CD4-positive, alpha-beta T cell (primary cell): ENCODE data around the gene CDIPT. TPM values are rescaled to one million over a fixed set of nuclear protein-coding genes. Genes with fewer than 3 reads are reported as not detected.
"Not testable (repeated sequence)": the region's sequence is repeated elsewhere in the genome, so short reads cannot be mapped to it uniquely, and the experiment has no call there.

Experiments used
- ATAC-seq: fragments of 200-7000 bp; cut with Tn5 transposase; one replicate; pipeline ENCODE4 v1.10.0; 2022; ENCODE audit warnings: mild to moderate bottlenecking; ENCODE audit not compliant: poor library complexity
- CTCF ChIA-PET: fragments of 350-600 bp; sonication (Branson Sonifier 250); formaldehyde crosslinking; loops from one replicate; lab custom pipeline; 2021; ENCODE audit warnings: antibody characterized with exemption, inconsistent platforms; lab: Charles Lee
- POLR2A ChIA-PET: fragments of 350-600 bp; sonication (Branson Sonifier 250); formaldehyde crosslinking; loops from one replicate; lab custom pipeline; 2021; ENCODE audit warnings: antibody characterized with exemption, inconsistent platforms; lab: Charles Lee
- DNase-seq, 14 experiments: peaks; one replicate each; pipeline ENCODE4 v3.0.0-alpha.2; 2013 to 2020; ENCODE audit warnings: mixed read lengths in 2 of 14
- H3K27ac ChIP-seq, 2 donors: one replicate each; pipeline versions ENCODE4 v1.5.1 to v1.7.0; 2013; ENCODE audit warnings: low read length in 2 of 2, low read depth in 1 of 2, mild to moderate bottlenecking in 1 of 2
- H3K27me3 ChIP-seq, 2 experiments: 1 replicate in 1 of 2; 2 replicates in 1 of 2; pipeline versions ENCODE4 v1.6.1 to v1.7.0; 2013; ENCODE audit warnings: low read length in 2 of 2, control low read depth in 1 of 2, mild to moderate bottlenecking in 1 of 2, moderate library complexity in 1 of 2; ENCODE audit not compliant: insufficient read depth in 2 of 2, control insufficient read depth in 1 of 2
- H3K36me3 ChIP-seq: one replicate; pipeline ENCODE4 v1.6.1; 2013; ENCODE audit warnings: low read length, control low read depth; ENCODE audit not compliant: insufficient read depth
- H3K4me1 ChIP-seq: one replicate; pipeline ENCODE4 v1.6.1; 2013; ENCODE audit warnings: low read length, control low read depth; ENCODE audit not compliant: insufficient read depth
- H3K4me3 ChIP-seq: one replicate; pipeline ENCODE4 v1.5.1; 2013; ENCODE audit warnings: mild to moderate bottlenecking, low read length, moderate library complexity
- H3K9me3 ChIP-seq, 2 experiments: 1 replicate in 1 of 2; 2 replicates in 1 of 2; pipeline versions ENCODE4 v1.6.1 to v1.7.0; 2013; ENCODE audit warnings: low read length in 2 of 2, mild to moderate bottlenecking in 2 of 2, control low read depth in 1 of 2, moderate library complexity in 1 of 2; ENCODE audit not compliant: control insufficient read depth in 1 of 2, insufficient read depth in 1 of 2
- H3K27ac Mint-ChIP-seq: one replicate; pipeline ENCODE4 v1.8.0; 2020; ENCODE audit warnings: mixed read lengths
- H3K27me3 Mint-ChIP-seq: one replicate; pipeline ENCODE4 v1.8.0; 2021; ENCODE audit warnings: mixed read lengths
- H3K36me3 Mint-ChIP-seq: one replicate; pipeline ENCODE4 v1.8.0; 2021; ENCODE audit warnings: low read depth, mixed read lengths
- H3K4me1 Mint-ChIP-seq: one replicate; pipeline ENCODE4 v1.8.0; 2021; ENCODE audit warnings: low read depth, mixed read lengths
- H3K4me3 Mint-ChIP-seq: one replicate; pipeline ENCODE4 v1.8.0; 2020; ENCODE audit warnings: mild to moderate bottlenecking, mixed read lengths
- H3K9me3 Mint-ChIP-seq: one replicate; pipeline ENCODE4 v1.8.0; 2020; ENCODE audit warnings: mixed read lengths
- intact Hi-C, 2 experiments: fragments of 100-400 bp; cut with DNase I in 1 of 2; cut with micrococcal nuclease in 1 of 2; formaldehyde crosslinking; loops; one replicate each; pipeline versions ENCODE4 v1.15.1 to v1.9.0; 2023 to 2025; cut with DNase I, micrococcal nuclease
- total RNA-seq, 174 experiments: library from RNA in 2 of 174; stranded (reverse) in 2 of 174; gene quantifications; one replicate each; pipeline ENCODE4 v1.2.3 and lab custom pipeline; 2021 to 2026
- TF ChIP-seq, protein P1 (sequence below): fragments of 200-600 bp; IDR thresholded peaks from one replicate; pipeline ENCODE4 v1.8.0; 2022; ENCODE audit warnings: antibody characterized with exemption, mild to moderate bottlenecking

The CDIPT gene
- total RNA-seq, 2 experiments from 2014 or later = 25.7 to 27.0 TPM

DNA sequence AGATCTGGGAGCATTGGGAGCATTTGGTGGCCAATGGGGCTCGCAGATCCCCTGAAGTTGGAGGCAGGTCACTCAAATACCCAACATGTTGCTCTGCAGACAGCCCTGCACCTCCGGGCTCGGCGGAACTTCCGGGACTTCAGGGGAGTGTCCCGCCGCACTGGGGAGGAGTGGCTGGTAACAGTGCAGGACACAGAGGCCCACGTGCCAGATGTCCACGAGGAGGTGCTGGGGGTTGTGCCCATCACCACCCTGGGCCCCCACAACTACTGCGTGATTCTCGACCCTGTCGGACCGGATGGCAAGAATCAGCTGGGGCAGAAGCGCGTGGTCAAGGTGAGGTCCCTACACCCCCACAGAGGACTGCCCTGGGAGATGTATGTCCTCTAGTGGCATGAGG is 26.4 kb downstream of the CDIPT start:
- Histone ChIP-seq H3K4me1 (no peaks in the 10 kb centered on the region), H3K9me3 (no peaks in the 10 kb centered on the region), H3K36me3 (peaks cover 89% of the 10 kb centered on the region), H3K27me3 (no peaks in the 10 kb centered on the region), H3K27ac (no peak overlapping the region), H3K4me3 (no peak overlapping the region)
- ChIA-PET CTCF (interaction anchor here (0.6 to 0.7 kb wide), 2 partner anchors 12 to 255 kb away, joined by 3 to 4 read pairs; no protein-coding TSS in a partner anchor), POLR2A (no interaction called here)
- H3K4me1 Mint-ChIP-seq = no peaks in the 10 kb centered on the region
- H3K36me3 Mint-ChIP-seq = peaks cover 89% of the 10 kb centered on the region
- H3K27me3 Mint-ChIP-seq = no peaks in the 10 kb centered on the region
- H3K27ac Mint-ChIP-seq = peak overlapping the region; percentile 27
- H3K4me3 Mint-ChIP-seq = no peak overlapping the region
- TF ChIP-seq, protein P1, sequence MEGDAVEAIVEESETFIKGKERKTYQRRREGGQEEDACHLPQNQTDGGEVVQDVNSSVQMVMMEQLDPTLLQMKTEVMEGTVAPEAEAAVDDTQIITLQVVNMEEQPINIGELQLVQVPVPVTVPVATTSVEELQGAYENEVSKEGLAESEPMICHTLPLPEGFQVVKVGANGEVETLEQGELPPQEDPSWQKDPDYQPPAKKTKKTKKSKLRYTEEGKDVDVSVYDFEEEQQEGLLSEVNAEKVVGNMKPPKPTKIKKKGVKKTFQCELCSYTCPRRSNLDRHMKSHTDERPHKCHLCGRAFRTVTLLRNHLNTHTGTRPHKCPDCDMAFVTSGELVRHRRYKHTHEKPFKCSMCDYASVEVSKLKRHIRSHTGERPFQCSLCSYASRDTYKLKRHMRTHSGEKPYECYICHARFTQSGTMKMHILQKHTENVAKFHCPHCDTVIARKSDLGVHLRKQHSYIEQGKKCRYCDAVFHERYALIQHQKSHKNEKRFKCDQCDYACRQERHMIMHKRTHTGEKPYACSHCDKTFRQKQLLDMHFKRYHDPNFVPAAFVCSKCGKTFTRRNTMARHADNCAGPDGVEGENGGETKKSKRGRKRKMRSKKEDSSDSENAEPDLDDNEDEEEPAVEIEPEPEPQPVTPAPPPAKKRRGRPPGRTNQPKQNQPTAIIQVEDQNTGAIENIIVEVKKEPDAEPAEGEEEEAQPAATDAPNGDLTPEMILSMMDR = no peak
- DNase-seq = no peak
- H3K9me3 Mint-ChIP-seq = no peaks in the 10 kb centered on the region
- no peak for ATAC-seq
- intact Hi-C loops = no loop called here

DNA sequence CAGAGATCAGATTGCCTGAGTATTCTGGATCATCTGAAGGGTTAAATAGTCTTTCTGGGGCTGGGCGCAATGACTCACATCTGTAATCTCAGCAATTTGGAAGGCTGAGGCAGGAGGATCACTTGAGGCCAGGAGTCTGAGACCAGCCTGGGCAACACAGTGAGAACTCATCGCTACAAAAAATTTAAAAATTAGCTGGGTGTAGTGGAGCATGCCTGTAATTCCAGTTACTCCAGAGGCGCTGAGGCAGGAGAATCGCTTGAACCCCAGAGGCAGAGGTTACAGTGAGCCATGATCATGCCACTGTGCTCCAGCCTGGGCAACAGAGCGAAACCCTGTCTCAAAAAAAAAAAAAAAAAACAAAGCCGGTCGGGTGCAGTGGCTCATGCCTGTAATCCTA is 27.1 kb downstream of the CDIPT start:
- H3K9me3 ChIP-seq = no peaks in the 10 kb centered on the region
- Mint-ChIP-seq H3K36me3 (peaks cover 90% of the 10 kb centered on the region), H3K9me3 (no peaks in the 10 kb centered on the region), H3K4me1 (peaks cover under 1% of the 10 kb centered on the region), H3K4me3 (no peak overlapping the region), H3K27ac (no peak overlapping the region), H3K27me3 (no peaks in the 10 kb centered on the region)
- H3K4me1 ChIP-seq = no peaks in the 10 kb centered on the region
- H3K36me3 ChIP-seq = peaks cover 89% of the 10 kb centered on the region
- CTCF ChIA-PET = interaction anchor here (0.6 to 0.7 kb wide), 3 partner anchors 8 to 255 kb away, joined by 3 read pairs; no protein-coding TSS in a partner anchor
- no peak for DNase-seq
- no peak for ATAC-seq
- no peak overlapping the region for H3K4me3 ChIP-seq
- POLR2A ChIA-PET = no interaction called here
- no peak overlapping the region for H3K27ac ChIP-seq
- TF ChIP-seq, protein P1 = no peak
- no peaks in the 10 kb centered on the region for H3K27me3 ChIP-seq
- intact Hi-C loops = no loop called here

DNA sequence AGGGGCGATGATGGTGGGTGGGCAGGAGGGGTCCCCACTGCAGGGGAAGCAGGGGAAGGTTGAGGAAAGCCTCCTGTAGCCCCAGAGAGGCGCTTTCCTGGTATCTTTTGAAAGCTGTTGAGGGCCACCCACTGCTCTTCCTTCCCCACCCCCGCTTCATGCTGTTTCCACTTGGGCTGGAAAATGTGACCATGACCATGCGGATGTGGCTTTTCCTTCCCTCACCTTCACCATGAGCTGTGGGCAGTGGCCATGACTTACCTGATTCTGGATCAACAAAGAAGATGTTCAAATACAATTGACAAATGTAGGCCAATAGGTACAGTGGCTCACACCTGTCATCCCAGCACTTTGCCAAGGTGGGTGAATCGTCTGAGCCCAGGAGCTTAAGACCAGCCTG is 28.9 kb downstream of the CDIPT start:
- peaks cover 16% of the 10 kb centered on the region for H3K4me1 ChIP-seq
- Mint-ChIP-seq H3K36me3 (peaks cover 86% of the 10 kb centered on the region), H3K9me3 (no peaks in the 10 kb centered on the region), H3K4me1 (peaks cover 14% of the 10 kb centered on the region), H3K27me3 (no peaks in the 10 kb centered on the region), H3K27ac (no peak overlapping the region), H3K4me3 (no peak overlapping the region)
- no peaks in the 10 kb centered on the region for H3K9me3 ChIP-seq
- POLR2A ChIA-PET = interaction anchor here (1.0 to 1.1 kb wide), 2 partner anchors 18 to 26 kb away, joined by 3 read pairs; partner anchors contain the start of gene PAGR1
- H3K36me3 ChIP-seq = peaks cover 86% of the 10 kb centered on the region
- ATAC-seq (no peak), DNase-seq (no peak)
- no peak overlapping the region for H3K4me3 ChIP-seq
- CTCF ChIA-PET = interaction anchor here (0.6 to 2.0 kb wide), 4 partner anchors 14 to 44 kb away, joined by 4 to 5 read pairs (median 4); partner anchors contain the start of gene KIF22
- H3K27ac ChIP-seq = no peak overlapping the region
- TF ChIP-seq, protein P1 = no peak
- H3K27me3 ChIP-seq = no peaks in the 10 kb centered on the region
- intact Hi-C loops = no loop called here

GRCh38 chr16:29833219-29833618 is 29.8 kb downstream of the CDIPT start:
- H3K27ac Mint-ChIP-seq, H3K9me3 ChIP-seq, intact Hi-C loops, H3K27ac ChIP-seq, H3K9me3 Mint-ChIP-seq, ATAC-seq, H3K4me3 ChIP-seq, H3K27me3 Mint-ChIP-seq, DNase-seq, H3K4me3 Mint-ChIP-seq, H3K27me3 ChIP-seq: not testable (repeated sequence)
- Mint-ChIP-seq H3K4me1 (peaks cover 20% of the 10 kb centered on the region), H3K36me3 (peaks cover 78% of the 10 kb centered on the region)
- CTCF ChIA-PET = interaction anchor here (0.9 to 2.0 kb wide), 4 partner anchors 15 to 142 kb away, joined by 3 to 5 read pairs (median 4); partner anchors contain the start of gene KIF22
- POLR2A ChIA-PET = interaction anchor here (1.5 kb wide), 1 partner anchor 26 kb away, joined by 4 read pairs; no protein-coding TSS in a partner anchor
- peaks cover 25% of the 10 kb centered on the region for H3K4me1 ChIP-seq
- peaks cover 79% of the 10 kb centered on the region for H3K36me3 ChIP-seq
